IMR-90 (cell line): Measurements from ENCODE around the gene GATAD2A.

Source experiments
- POLR2A ChIP-seq: IDR thresholded peaks from 2 replicates; pipeline ENCODE4 v1.6.1; 2012; ENCODE audit warnings: mild to moderate bottlenecking, low read depth, low read length
- SMC3 ChIP-seq: fragments of 150-350 bp; IDR thresholded peaks from 2 replicates; pipeline ENCODE4 v1.6.1; 2016; ENCODE audit warnings: low read depth, mild to moderate bottlenecking, antibody characterized with exemption, low read length, moderate library complexity
- TF ChIP-seq, protein P1 (sequence below): conservative IDR thresholded peaks from 2 replicates; pipeline ENCODE4 v1.5.1; 2012; ENCODE audit warnings: mild to moderate bottlenecking, low read depth, low read length, improper control_type of control experiment

GRCh38 chr19:19447536-19448237, 42.2 kb downstream of the GATAD2A start:
- TF ChIP-seq, protein P1, sequence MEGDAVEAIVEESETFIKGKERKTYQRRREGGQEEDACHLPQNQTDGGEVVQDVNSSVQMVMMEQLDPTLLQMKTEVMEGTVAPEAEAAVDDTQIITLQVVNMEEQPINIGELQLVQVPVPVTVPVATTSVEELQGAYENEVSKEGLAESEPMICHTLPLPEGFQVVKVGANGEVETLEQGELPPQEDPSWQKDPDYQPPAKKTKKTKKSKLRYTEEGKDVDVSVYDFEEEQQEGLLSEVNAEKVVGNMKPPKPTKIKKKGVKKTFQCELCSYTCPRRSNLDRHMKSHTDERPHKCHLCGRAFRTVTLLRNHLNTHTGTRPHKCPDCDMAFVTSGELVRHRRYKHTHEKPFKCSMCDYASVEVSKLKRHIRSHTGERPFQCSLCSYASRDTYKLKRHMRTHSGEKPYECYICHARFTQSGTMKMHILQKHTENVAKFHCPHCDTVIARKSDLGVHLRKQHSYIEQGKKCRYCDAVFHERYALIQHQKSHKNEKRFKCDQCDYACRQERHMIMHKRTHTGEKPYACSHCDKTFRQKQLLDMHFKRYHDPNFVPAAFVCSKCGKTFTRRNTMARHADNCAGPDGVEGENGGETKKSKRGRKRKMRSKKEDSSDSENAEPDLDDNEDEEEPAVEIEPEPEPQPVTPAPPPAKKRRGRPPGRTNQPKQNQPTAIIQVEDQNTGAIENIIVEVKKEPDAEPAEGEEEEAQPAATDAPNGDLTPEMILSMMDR, result no peak
- no peak for TF ChIP-seq SMC3
- TF ChIP-seq POLR2A, result no peak
